Renal pelvis (tissue), 4 donors: ENCODE data around the gene PRKG1. TPM values are rescaled to one million over a fixed set of nuclear protein-coding genes. Genes with fewer than 3 reads are reported as not detected.

Experiments
- DNase-seq: peaks from one replicate; pipeline ENCODE4 v3.0.0-alpha.2; 2013
- polyA plus RNA-seq, 3 donors: library from polyadenylated mRNA; unstranded; fragments of 120-200 nt; gene quantifications; one replicate each; pipeline ENCODE4 v1.2.1, GENCODE V29; 2013; ENCODE audit not compliant: insufficient read length in 3 of 3

The PRKG1 gene
- polyA plus RNA-seq, 3 donors: 10.7 to 12.2 (median 11.3) TPM

GRCh38 chr10:51585742-51586141 lies 511.5 kb downstream of the PRKG1 start:
- no peak for DNase-seq

GRCh38 chr10:51588984-51589383 lies 514.7 kb downstream of the PRKG1 start:
- no peak for DNase-seq

GRCh38 chr10:51590818-51591217 lies 516.5 kb downstream of the PRKG1 start:
- DNase-seq: no peak

GRCh38 chr10:51596695-51597094 lies 522.4 kb downstream of the PRKG1 start:
- no peak for DNase-seq

GRCh38 chr10:51599647-51600046 lies 525.4 kb downstream of the PRKG1 start:
- DNase-seq: no peak

GRCh38 chr10:51602326-51602725 lies 528.0 kb downstream of the PRKG1 start:
- no peak for DNase-seq

GRCh38 chr10:51604579-51604978 lies 530.3 kb downstream of the PRKG1 start:
- no peak for DNase-seq

- no peak for DNase-seq
Observed at GRCh38 chr10:51606825-51607462, 532.7 kb downstream of the PRKG1 start.

GRCh38 chr10:51607463-51607835 lies 533.2 kb downstream of the PRKG1 start:
- DNase-seq: no peak

GRCh38 chr10:51608211-51608610 lies 533.9 kb downstream of the PRKG1 start:
- no peak for DNase-seq

- DNase-seq: no peak
Observed at GRCh38 chr10:51615764-51616298, 541.5 kb downstream of the PRKG1 start.

GRCh38 chr10:51617576-51618235 lies 543.4 kb downstream of the PRKG1 start:
- no peak for DNase-seq

GRCh38 chr10:51619365-51619764 lies 545.1 kb downstream of the PRKG1 start:
- no peak for DNase-seq

GRCh38 chr10:51620131-51620530 lies 545.8 kb downstream of the PRKG1 start:
- DNase-seq: no peak

- DNase-seq: no peak
Observed at GRCh38 chr10:51624013-51624412, 549.7 kb downstream of the PRKG1 start.

- DNase-seq: no peak
Observed at GRCh38 chr10:51629934-51630639, 555.8 kb downstream of the PRKG1 start.

- DNase-seq: no peak
Observed at GRCh38 chr10:51630640-51631005, 556.3 kb downstream of the PRKG1 start.

- no peak for DNase-seq
Observed at GRCh38 chr10:51635436-51635835, 561.1 kb downstream of the PRKG1 start.

- no peak for DNase-seq
Observed at GRCh38 chr10:51638211-51638610, 563.9 kb downstream of the PRKG1 start.

GRCh38 chr10:51638737-51639136 lies 564.5 kb downstream of the PRKG1 start:
- DNase-seq: no peak

GRCh38 chr10:51640120-51640819 lies 566.0 kb downstream of the PRKG1 start:
- no peak for DNase-seq

- no peak for DNase-seq
Observed at GRCh38 chr10:51642581-51642980, 568.3 kb downstream of the PRKG1 start.
